ENCODE results near the gene ZPBP2. TPM values are rescaled to one million over a fixed set of nuclear protein-coding genes. Genes with fewer than 3 reads are reported as not detected.

The ZPBP2 gene
- total and polyA plus RNA-seq, 2 of the 13 experiments (the other 11 are each of a cell fraction or from before 2014, with no cell fraction given), result not detected

- FAIRE-seq, result peak; percentile 23
- Histone ChIP-seq H3K4me1 (ENCODE audit: insufficient read depth, low read length) (peaks cover 72% of the 10 kb centered on the region), H3K79me2 (ENCODE audit: insufficient read depth, low read length) (peaks cover 50% of the 10 kb centered on the region), H3K9me3 (ENCODE audit: low read length) (no peaks in the 10 kb centered on the region), H4K20me1 (ENCODE audit: insufficient read depth, low read length) (peaks cover 5% of the 10 kb centered on the region; the same call in 1 of the 2 replicates), H3K4me3 (replicated peaks in 1 of 3; ENCODE audit: insufficient read depth in 1 of 3, low read depth in 2 of 3, low read length in 3 of 3) (peak overlapping the region; percentile 72 to 96 (median 90)), H3K9ac (ENCODE audit: insufficient read depth, low read depth, low read length) (peak overlapping the region; percentile 90), H3K27me3 (ENCODE audit: control insufficient read depth in 1 of 2, insufficient read depth in 2 of 2, low read length in 2 of 2) (no peaks in the 10 kb centered on the region; a peak in 1 of 5 replicates), H3K4me2 (ENCODE audit: low read depth, low read length) (peak overlapping the region; percentile 97), H2AFZ (ENCODE audit: low read length) (no peak overlapping the region), H3K27ac (ENCODE audit: extremely low read length, insufficient read depth, low read length) (peak overlapping the region; percentile 93), H3K36me3 (replicated peaks in 1 of 2; ENCODE audit: control insufficient read depth in 1 of 2, insufficient read depth in 2 of 2, low read length in 2 of 2) (peaks cover 19 to 25% of the 10 kb centered on the region in 2 experiments)
- ATAC-seq, result peak; percentile 44
- in situ Hi-C loops (cut with HindIII; ENCODE audit: extremely low pct_ligation_motif_present, low pct_unique_long_range_greater_than_20kb) (no loop called here), intact Hi-C loops (cut with micrococcal nuclease; ENCODE audit: unreplicated experiment) (loop anchor here (1.0 to 10.0 kb wide), 3 partner anchors 12 to 178 kb away; partner anchors contain the start of genes NR1D1 and PSMD3)
- peak; percentile 78 for DNase-seq (ENCODE audit: low spot score)
- POLR2A ChIA-PET, result interaction anchor here (0.6 to 5.3 kb wide), 20 partner anchors 8 to 223 kb away, joined by 3 to 47 read pairs (median 4); partner anchors contain the start of genes GSDMB and PSMD3
- TSS peak; percentile 61 for BruUV-seq (replicated peaks)
- WGBS (ENCODE audit: low lambda C conversion rate), result 2% methylated on average over 13 of the region's 15 CpGs
- CTCF ChIA-PET (ENCODE audit: low intra/inter-chr PET ratio, low total read pairs), result no interaction called here
- TF ChIP-seq HNF1B (CRISPR knock-in tag; IDR thresholded peaks at IDR 0.05) (peak; percentile 52; the same call in 1 of the 2 replicates), MED8 (CRISPR knock-in tag; IDR thresholded peaks at IDR 0.05; ENCODE audit: insufficient replicate concordance) (no peak), ETV5 (CRISPR knock-in tag; IDR thresholded peaks at IDR 0.05; ENCODE audit: borderline replicate concordance) (peak; percentile 58; the same call in 1 of the 2 replicates), ZNF724P (CRISPR knock-in tag; IDR thresholded peaks at IDR 0.05; ENCODE audit: borderline replicate concordance) (0 out of 2 replicates have a peak, but pooled peaks have one; percentile 53), ZNF12 (CRISPR knock-in tag; IDR thresholded peaks at IDR 0.05) (no peak), ZNF605 (CRISPR knock-in tag; IDR thresholded peaks at IDR 0.05) (peak; percentile 85), ZNF768 (CRISPR knock-in tag; IDR thresholded peaks at IDR 0.05) (peak; percentile 33; the same call in 1 of the 2 replicates), RBM39 (IDR thresholded peaks at IDR 0.05; ENCODE audit: low read depth, low read length, poor library complexity, severe bottlenecking) (peak; percentile 74), ZBTB38 (CRISPR knock-in tag; IDR thresholded peaks at IDR 0.05) (0 out of 2 replicates have a peak, but pooled peaks have one; percentile 34), SOX13 (IDR thresholded peaks at IDR 0.05) (0 out of 2 replicates have a peak, but pooled peaks have one; percentile 5), SOX13 (CRISPR knock-in tag; conservative IDR thresholded peaks at IDR 0.05 in 1 of 2, IDR thresholded peaks at IDR 0.05 in 1 of 2) (peak in 1 of 2 experiments; percentile 31; a peak in 1 of 4 replicates), TSC22D2 (CRISPR knock-in tag; IDR thresholded peaks at IDR 0.05; ENCODE audit: borderline replicate concordance) (no peak; the same call in 1 of the 2 replicates), ZNF225 (CRISPR knock-in tag; IDR thresholded peaks at IDR 0.05) (peak; percentile 35; the same call in 1 of the 2 replicates), THAP11 (CRISPR knock-in tag; IDR thresholded peaks at IDR 0.05) (peak; percentile 45; the same call in 1 of the 2 replicates), MAX (IDR thresholded peaks at IDR 0.05) (peak; percentile 41; the same call in 1 of the 2 replicates), THAP7 (CRISPR knock-in tag; IDR thresholded peaks at IDR 0.05) (0 out of 2 replicates have a peak, but pooled peaks have one; percentile 12), ZNF263 (CRISPR knock-in tag; IDR thresholded peaks at IDR 0.05) (peak; percentile 54), ARHGAP35 (CRISPR knock-in tag; IDR thresholded peaks at IDR 0.05; ENCODE audit: borderline replicate concordance) (0 out of 2 replicates have a peak, but pooled peaks have one; percentile 17), FOXK1 (CRISPR knock-in tag; IDR thresholded peaks at IDR 0.05; ENCODE audit: borderline replicate concordance, low read depth) (peak; percentile 30; the same call in 1 of the 2 replicates), HOMEZ (CRISPR knock-in tag; IDR thresholded peaks at IDR 0.05; ENCODE audit: low read depth) (0 out of 2 replicates have a peak, but pooled peaks have one; percentile 11)
Observed at GRCh38 chr17:39926588-39927100, 58.6 kb downstream of the ZPBP2 start.
